Hematopoietic multipotent progenitor cell (in vitro differentiated cells): ENCODE data around the gene PSME3IP1. TPM values are rescaled to one million over a fixed set of nuclear protein-coding genes. Genes with fewer than 3 reads are reported as not detected.
"Not testable (repeated sequence)": the region's sequence is repeated elsewhere in the genome, so short reads cannot be mapped to it uniquely, and the experiment has no call there.

ENCODE experiments used
- DNase-seq, 3 donors: peaks; one replicate each; pipeline ENCODE4 v3.0.0-alpha.2; 2011 to 2015; ENCODE audit warnings: low read depth in 2 of 3, low spot score in 2 of 3
- total RNA-seq: library from RNA; depleted of rRNA; stranded (reverse); fragments of >200 nt; gene quantifications from one replicate; pipeline ENCODE4 v1.2.3, GENCODE V29; 2012

The PSME3IP1 gene
- total RNA-seq = 48.5 TPM

- DNase-seq = peak; percentile 97 to 100 (median 100)
Observed at GRCh38 chr16:57185945-57186871, at the start of gene PSME3IP1, which contains the start of gene RSPRY1. PSME3IP1 (minus strand) TSS chr16:57186039; CDS start chr16:57173854, 12,185 bp downstream. RSPRY1 (plus strand) TSS chr16:57186329; CDS start chr16:57204659, 18,330 bp downstream.

GRCh38 chr16:57235128-57236021, 49.5 kb upstream of the PSME3IP1 start:
- peak in 2 of 3 donors; percentile 40 to 69 for DNase-seq

GRCh38 chr16:57234707-57235092, 48.9 kb upstream of the PSME3IP1 start:
- no peak for DNase-seq

- DNase-seq = no peak
Observed at GRCh38 chr16:57233944-57234706, 48.3 kb upstream of the PSME3IP1 start.

- DNase-seq = no peak
Observed at GRCh38 chr16:57231821-57232350, 46.0 kb upstream of the PSME3IP1 start.

GRCh38 chr16:57229079-57229478, 43.2 kb upstream of the PSME3IP1 start:
- no peak for DNase-seq

- DNase-seq = no peak
Observed at GRCh38 chr16:57226701-57227621, 41.1 kb upstream of the PSME3IP1 start.

GRCh38 chr16:57225978-57226377, 40.1 kb upstream of the PSME3IP1 start:
- DNase-seq = no peak

- DNase-seq = no peak
Observed at GRCh38 chr16:57224651-57225335, 39.0 kb upstream of the PSME3IP1 start.

- no peak for DNase-seq
Observed at GRCh38 chr16:57223057-57223456, 37.2 kb upstream of the PSME3IP1 start.

GRCh38 chr16:57216968-57217367, 31.1 kb upstream of the PSME3IP1 start:
- DNase-seq = no peak

GRCh38 chr16:57213462-57213861, 27.6 kb upstream of the PSME3IP1 start:
- DNase-seq = no peak

GRCh38 chr16:57209780-57210179, 23.9 kb upstream of the PSME3IP1 start:
- no peak for DNase-seq

GRCh38 chr16:57208926-57209325, 23.1 kb upstream of the PSME3IP1 start:
- no peak for DNase-seq

GRCh38 chr16:57204675-57205074, 18.8 kb upstream of the PSME3IP1 start:
- DNase-seq = no peak

GRCh38 chr16:57203451-57203850, 17.6 kb upstream of the PSME3IP1 start:
- DNase-seq = no peak

GRCh38 chr16:57202095-57202886, 16.5 kb upstream of the PSME3IP1 start:
- no peak for DNase-seq

GRCh38 chr16:57200926-57201325, 15.1 kb upstream of the PSME3IP1 start:
- not testable (repeated sequence) for DNase-seq
